ENCODE results near the gene CTBP2. TPM values are rescaled to one million over a fixed set of nuclear protein-coding genes. Genes with fewer than 3 reads are reported as not detected.

Gene CTBP2
- total and polyA plus RNA-seq, 2 of the 13 experiments (the other 11 are each of a cell fraction or from before 2014, with no cell fraction given) = 0.08 TPM; not detected in 1

DNA sequence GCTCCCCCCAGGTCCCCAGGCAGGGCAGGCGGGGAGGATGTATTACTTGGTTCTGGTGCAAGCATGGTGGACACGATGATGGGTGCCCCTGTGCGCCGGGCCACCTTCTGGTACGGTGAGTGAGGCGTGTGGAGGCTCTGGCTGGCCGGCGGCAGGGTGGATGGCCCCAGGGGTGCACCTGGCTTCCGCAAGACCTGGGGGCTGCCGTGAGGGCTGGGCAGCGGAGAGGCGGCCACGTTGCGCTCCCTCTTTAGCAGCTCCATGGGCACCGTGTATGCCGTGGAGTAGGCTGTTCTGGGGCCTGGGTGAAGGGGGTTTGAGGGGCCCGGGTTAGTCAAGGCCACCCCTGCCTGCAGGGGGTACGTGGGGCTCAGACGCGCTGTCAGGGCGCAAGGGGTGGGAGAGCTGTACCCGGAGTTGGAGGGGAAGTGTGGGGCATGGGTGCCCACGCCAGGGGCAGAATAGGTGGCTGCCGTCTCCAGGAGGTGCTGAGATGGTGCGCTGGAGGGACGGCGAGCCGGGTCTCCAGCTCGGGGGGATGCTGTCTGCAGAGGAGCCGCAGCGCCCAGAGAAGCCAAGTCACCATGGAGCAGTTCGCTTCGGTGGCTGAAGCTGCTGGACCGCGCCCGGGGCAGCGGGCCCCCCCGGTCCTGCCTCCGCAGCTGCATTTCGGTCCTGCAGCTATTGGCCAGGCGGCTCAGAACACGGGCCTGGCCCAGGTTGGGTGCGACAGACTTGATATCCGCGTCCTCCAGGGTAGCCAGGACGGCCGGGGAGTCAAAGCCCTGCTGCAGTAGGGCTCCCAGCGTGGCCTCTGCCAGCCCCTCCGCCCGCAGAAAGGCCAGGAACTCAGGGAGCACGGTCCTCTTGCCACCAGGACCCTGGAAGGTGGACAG, 134.1 kb downstream of the CTBP2 start:
- Histone ChIP-seq H3K27ac (ENCODE audit: extremely low read length, insufficient read depth, low read length) (no peak overlapping the region), H3K36me3 (replicated peaks in 1 of 2; ENCODE audit: control insufficient read depth in 1 of 2, insufficient read depth in 2 of 2, low read length in 2 of 2) (no peaks in the 10 kb centered on the region), H3K4me2 (ENCODE audit: low read depth, low read length) (no peak overlapping the region), H2AFZ (ENCODE audit: low read length) (no peak overlapping the region), H3K9ac (ENCODE audit: insufficient read depth, low read depth, low read length) (no peak overlapping the region), H3K9me3 (ENCODE audit: low read length) (no peaks in the 10 kb centered on the region), H4K20me1 (ENCODE audit: insufficient read depth, low read length) (no peaks in the 10 kb centered on the region), H3K27me3 (ENCODE audit: control insufficient read depth in 1 of 2, insufficient read depth in 2 of 2, low read length in 2 of 2) (peaks cover 24 to 87% of the 10 kb centered on the region in 2 experiments), H3K79me2 (ENCODE audit: insufficient read depth, low read length) (no peaks in the 10 kb centered on the region), H3K4me1 (ENCODE audit: insufficient read depth, low read length) (peaks cover 14% of the 10 kb centered on the region), H3K4me3 (replicated peaks in 1 of 3; ENCODE audit: insufficient read depth in 1 of 3, low read depth in 2 of 3, low read length in 3 of 3) (no peak overlapping the region)
- ATAC-seq (no peak), FAIRE-seq (no peak), DNase-seq (ENCODE audit: low spot score) (no peak)
- BruUV-seq (replicated peaks) = no TSS peak
- CTCF ChIA-PET (ENCODE audit: low intra/inter-chr PET ratio, low total read pairs) = no interaction called here
- WGBS (ENCODE audit: low lambda C conversion rate) = 66% methylated on average over 16 of the region's 51 CpGs
- POLR2A ChIA-PET = no interaction called here
- TF ChIP-seq ZNF138 (CRISPR knock-in tag; IDR thresholded peaks at IDR 0.05; ENCODE audit: low read depth) = no peak
- TF ChIP-seq ZNF672 (CRISPR knock-in tag; IDR thresholded peaks at IDR 0.05) = no peak
- no peak for TF ChIP-seq SATB2 (CRISPR knock-in tag; IDR thresholded peaks at IDR 0.05)
- no peak for TF ChIP-seq DNMT3B (CRISPR knock-in tag; conservative IDR thresholded peaks at IDR 0.05)
- TF ChIP-seq RFX5 (IDR thresholded peaks at IDR 0.05; ENCODE audit: low read depth, low read length) = no peak
- no peak for TF ChIP-seq ZNF431 (CRISPR knock-in tag; IDR thresholded peaks at IDR 0.05; ENCODE audit: borderline replicate concordance, low read depth)
- TF ChIP-seq, protein P1, sequence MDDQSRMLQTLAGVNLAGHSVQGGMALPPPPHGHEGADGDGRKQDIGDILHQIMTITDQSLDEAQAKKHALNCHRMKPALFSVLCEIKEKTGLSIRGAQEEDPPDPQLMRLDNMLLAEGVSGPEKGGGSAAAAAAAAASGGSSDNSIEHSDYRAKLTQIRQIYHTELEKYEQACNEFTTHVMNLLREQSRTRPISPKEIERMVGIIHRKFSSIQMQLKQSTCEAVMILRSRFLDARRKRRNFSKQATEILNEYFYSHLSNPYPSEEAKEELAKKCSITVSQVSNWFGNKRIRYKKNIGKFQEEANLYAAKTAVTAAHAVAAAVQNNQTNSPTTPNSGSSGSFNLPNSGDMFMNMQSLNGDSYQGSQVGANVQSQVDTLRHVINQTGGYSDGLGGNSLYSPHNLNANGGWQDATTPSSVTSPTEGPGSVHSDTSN (CRISPR knock-in tag; IDR thresholded peaks at IDR 0.05; ENCODE audit: borderline replicate concordance) = no peak
- no peak for TF ChIP-seq SMYD3 (CRISPR knock-in tag; IDR thresholded peaks at IDR 0.05)
- no peak for TF ChIP-seq TGIF2 (CRISPR knock-in tag; IDR thresholded peaks at IDR 0.05)
- TF ChIP-seq POLR2A (IDR thresholded peaks at IDR 0.05; ENCODE audit: insufficient read depth in 1 of 2, low read depth in 2 of 2, low read length in 2 of 2) = no peak
- no peak for TF ChIP-seq CBFB (CRISPR knock-in tag; IDR thresholded peaks at IDR 0.05)
- TF ChIP-seq, protein P2, sequence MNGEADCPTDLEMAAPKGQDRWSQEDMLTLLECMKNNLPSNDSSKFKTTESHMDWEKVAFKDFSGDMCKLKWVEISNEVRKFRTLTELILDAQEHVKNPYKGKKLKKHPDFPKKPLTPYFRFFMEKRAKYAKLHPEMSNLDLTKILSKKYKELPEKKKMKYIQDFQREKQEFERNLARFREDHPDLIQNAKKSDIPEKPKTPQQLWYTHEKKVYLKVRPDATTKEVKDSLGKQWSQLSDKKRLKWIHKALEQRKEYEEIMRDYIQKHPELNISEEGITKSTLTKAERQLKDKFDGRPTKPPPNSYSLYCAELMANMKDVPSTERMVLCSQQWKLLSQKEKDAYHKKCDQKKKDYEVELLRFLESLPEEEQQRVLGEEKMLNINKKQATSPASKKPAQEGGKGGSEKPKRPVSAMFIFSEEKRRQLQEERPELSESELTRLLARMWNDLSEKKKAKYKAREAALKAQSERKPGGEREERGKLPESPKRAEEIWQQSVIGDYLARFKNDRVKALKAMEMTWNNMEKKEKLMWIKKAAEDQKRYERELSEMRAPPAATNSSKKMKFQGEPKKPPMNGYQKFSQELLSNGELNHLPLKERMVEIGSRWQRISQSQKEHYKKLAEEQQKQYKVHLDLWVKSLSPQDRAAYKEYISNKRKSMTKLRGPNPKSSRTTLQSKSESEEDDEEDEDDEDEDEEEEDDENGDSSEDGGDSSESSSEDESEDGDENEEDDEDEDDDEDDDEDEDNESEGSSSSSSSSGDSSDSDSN (CRISPR knock-in tag; IDR thresholded peaks at IDR 0.05) = no peak
- in situ Hi-C loops (cut with HindIII; ENCODE audit: extremely low pct_ligation_motif_present, low pct_unique_long_range_greater_than_20kb) = no loop called here
- intact Hi-C loops (cut with micrococcal nuclease; ENCODE audit: unreplicated experiment) = no loop called here

All from HepG2 (cell line).